HCT116 (cell line): ENCODE results near the gene PRLH. TPM values are rescaled to one million over a fixed set of nuclear protein-coding genes. Genes with fewer than 3 reads are reported as not detected.

Source experiments
- ATAC-seq: fragments of 200-7000 bp; cut with Tn5 transposase; 2 replicates; pipeline ENCODE4 v1.9.1; 2020; ENCODE audit warnings: mild to moderate bottlenecking, moderate library complexity
- BruUV-seq: library from RNA; stranded (reverse); fragments of 400-500 nt; replicated peaks from 2 replicates; lab custom pipeline; 2021; lab: Mats Ljungman, UMichigan
- CTCF ChIA-PET: fragments of 300-600 bp; sonication (Branson Sonifier 250); formaldehyde crosslinking; loops from one replicate; lab custom pipeline; 2021; ENCODE audit warnings: antibody characterized with exemption; lab: Charles Lee
- POLR2A ChIA-PET: fragments of 300-600, 350-600 bp; sonication (Branson Sonifier 250); formaldehyde crosslinking; loops from one replicate; lab custom pipeline; 2021; ENCODE audit warnings: antibody characterized with exemption; lab: Charles Lee
- RAD21 ChIA-PET, 2 experiments: fragments of 300-600 bp; sonication (Branson Sonifier 250); formaldehyde crosslinking; loops; one replicate each; lab custom pipeline; 2023; ENCODE audit warnings: low total read pairs in 2 of 2; ENCODE audit not compliant: uncharacterized antibody in 2 of 2, unreplicated experiment in 2 of 2, low non-redundant PET in 1 of 2; lab: Charles Lee
- DNase-seq: peaks from one replicate; pipeline ENCODE4 v3.0.0-alpha.2; 2010; ENCODE audit warnings: low read depth, low spot score
- H2AFZ ChIP-seq: fragments of 200-600 bp; shearing (Covaris generic), sonication (generic); 2 replicates; pipeline ENCODE4 v1.6.1; 2017; ENCODE audit warnings: low read depth, mixed run types, mixed read lengths, antibody characterized with exemption, low read length; ENCODE audit not compliant: poor library complexity, severe bottlenecking
- H3K27ac ChIP-seq: 2 replicates; pipeline ENCODE4 v1.5.1; 2012; ENCODE audit warnings: low read depth, low read length
- H3K27me3 ChIP-seq: fragments of 200-600 bp; sonication (generic); 2 replicates; pipeline ENCODE4 v1.6.1; 2016; ENCODE audit warnings: mixed run types, low read length, mixed read lengths; ENCODE audit not compliant: insufficient read depth
- H3K36me3 ChIP-seq, 2 experiments: fragments of 200-500 bp in 1 of 2; fragments of 200-600 bp in 1 of 2; sonication (Bioruptor generic) in 1 of 2; sonication (generic) in 1 of 2; 2 replicates each; pipeline versions ENCODE4 v1.5.1 to v1.6.1; 2014 to 2016; ENCODE audit warnings: low read length in 2 of 2, inconsistent platforms in 1 of 2, mixed read lengths in 1 of 2, mixed run types in 1 of 2; ENCODE audit not compliant: insufficient read depth in 2 of 2, control insufficient read depth in 1 of 2
- H3K4me1 ChIP-seq, 2 experiments: fragments of 200-600 bp in 1 of 2; sonication (generic) in 1 of 2; 2 replicates each; pipeline versions ENCODE4 v1.5.1 to v1.6.1; 2012 to 2017; ENCODE audit warnings: low read length in 2 of 2, inconsistent platforms in 1 of 2, mild to moderate bottlenecking in 1 of 2, mixed read lengths in 1 of 2, mixed run types in 1 of 2, moderate library complexity in 1 of 2; ENCODE audit not compliant: insufficient read depth in 2 of 2, control insufficient read depth in 1 of 2
- H3K4me2 ChIP-seq: fragments of 200-600 bp; sonication (generic); 2 replicates; pipeline ENCODE4 v1.6.1; 2017; ENCODE audit warnings: mixed run types, low read length, mixed read lengths
- H3K4me3 ChIP-seq, 2 experiments: fragments of 200-600 bp in 1 of 2; sonication (generic) in 1 of 2; replicated peaks in 1 of 2; 2 replicates each; pipeline ENCODE4 v1.5.1; 2011 to 2016; ENCODE audit warnings: low read length in 2 of 2, control low read depth in 1 of 2, low read depth in 1 of 2, mild to moderate bottlenecking in 1 of 2, mixed read lengths in 1 of 2, mixed run types in 1 of 2
- H3K79me2 ChIP-seq: fragments of 200-600 bp; sonication (generic); 2 replicates; pipeline ENCODE4 v1.6.1; 2017; ENCODE audit warnings: mild to moderate bottlenecking, mixed run types, low read length, moderate library complexity, mixed read lengths; ENCODE audit not compliant: insufficient read depth
- H3K9ac ChIP-seq: fragments of 200-600 bp; sonication (generic); 2 replicates; pipeline ENCODE4 v1.6.1; 2016; ENCODE audit warnings: low read length, mixed read lengths
- H3K9me2 ChIP-seq: fragments of 200-600 bp; sonication (generic), shearing (Covaris generic); 2 replicates; pipeline ENCODE4 v1.6.1; 2017; ENCODE audit warnings: mixed run types, mild to moderate bottlenecking, moderate library complexity; ENCODE audit not compliant: insufficient read depth
- H3K9me3 ChIP-seq, 2 experiments: fragments of 200-500 bp in 1 of 2; fragments of 200-600 bp in 1 of 2; sonication (Bioruptor generic) in 1 of 2; sonication (generic) in 1 of 2; 2 replicates each; pipeline ENCODE4 v1.6.1; 2014 to 2017; ENCODE audit warnings: low read length in 2 of 2, mixed read lengths in 2 of 2, inconsistent platforms in 1 of 2, low read depth in 1 of 2, mild to moderate bottlenecking in 1 of 2, mixed run types in 1 of 2, moderate library complexity in 1 of 2; ENCODE audit not compliant: control insufficient read depth in 1 of 2, insufficient read depth in 1 of 2
- H4K20me1 ChIP-seq: fragments of 200-600 bp; sonication (generic), shearing (Covaris generic); 2 replicates; pipeline ENCODE4 v1.6.1; 2017; ENCODE audit warnings: mixed run types, mild to moderate bottlenecking, moderate library complexity; ENCODE audit not compliant: insufficient read depth
- CBX3 ChIP-seq: IDR thresholded peaks from 2 replicates; pipeline ENCODE4 v1.6.1; 2012; ENCODE audit warnings: low read depth
- EGR1 ChIP-seq: IDR thresholded peaks from 2 replicates; pipeline ENCODE4 v1.6.1; 2012; ENCODE audit warnings: low read depth
- EZH2 ChIP-seq: fragments of 200-600 bp; sonication (generic); IDR thresholded peaks from 2 replicates; pipeline ENCODE4 v1.6.1; 2017; ENCODE audit warnings: antibody characterized with exemption, mixed run types
- FOSL1 ChIP-seq: IDR thresholded peaks from 2 replicates; pipeline ENCODE4 v1.6.1; 2012; ENCODE audit warnings: low read depth
- JUND ChIP-seq: IDR thresholded peaks from 2 replicates; pipeline ENCODE4 v1.6.1; 2012
- POLR2AphosphoS5 ChIP-seq: IDR thresholded peaks from 2 replicates; pipeline ENCODE4 v1.6.1; 2011; ENCODE audit warnings: mild to moderate bottlenecking, low read depth, low read length, moderate library complexity
- SIN3A ChIP-seq: IDR thresholded peaks from 2 replicates; pipeline ENCODE4 v1.6.1; 2012; ENCODE audit warnings: low read depth
- ZFX ChIP-seq: fragments of 450-650 bp; IDR thresholded peaks from 2 replicates; pipeline ENCODE4 v1.6.1; 2017
- intact Hi-C: fragments of 100-400 bp; cut with micrococcal nuclease; formaldehyde crosslinking; loops from 2 replicates; pipeline ENCODE4 v1.10.0; 2022
- total RNA-seq: library from RNA; stranded (reverse); gene quantifications from one replicate; pipeline ENCODE4 v1.2.1, GENCODE V29; 2021; ENCODE audit not compliant: unreplicated experiment
- TF ChIP-seq, protein P1 (sequence below): IDR thresholded peaks from 2 replicates; pipeline ENCODE4 v1.6.1; 2012
- TF ChIP-seq, protein P2 (sequence below), 3 experiments: fragments of 200-600 bp in 1 of 3; sonication (generic) in 1 of 3; IDR thresholded peaks in 2 of 3; conservative IDR thresholded peaks in 1 of 3; 2 replicates each; pipeline ENCODE4 v1.5.1; 2012 to 2017; ENCODE audit warnings: low read depth in 2 of 3, low read length in 2 of 3, antibody characterized with exemption in 1 of 3, borderline replicate concordance in 1 of 3, control low read depth in 1 of 3, mild to moderate bottlenecking in 1 of 3, mixed read lengths in 1 of 3, mixed run types in 1 of 3, moderate library complexity in 1 of 3; ENCODE audit not compliant: insufficient read depth in 1 of 3
- TF ChIP-seq, protein P3 (sequence below): IDR thresholded peaks from 2 replicates; pipeline ENCODE4 v1.6.1; 2012
- TF ChIP-seq, protein P4 (sequence below): IDR thresholded peaks from 2 replicates; pipeline ENCODE4 v1.6.1; 2012; ENCODE audit warnings: low read depth

Gene PRLH
- total RNA-seq, 1 experiment from 2014 or later = not detected

DNA sequence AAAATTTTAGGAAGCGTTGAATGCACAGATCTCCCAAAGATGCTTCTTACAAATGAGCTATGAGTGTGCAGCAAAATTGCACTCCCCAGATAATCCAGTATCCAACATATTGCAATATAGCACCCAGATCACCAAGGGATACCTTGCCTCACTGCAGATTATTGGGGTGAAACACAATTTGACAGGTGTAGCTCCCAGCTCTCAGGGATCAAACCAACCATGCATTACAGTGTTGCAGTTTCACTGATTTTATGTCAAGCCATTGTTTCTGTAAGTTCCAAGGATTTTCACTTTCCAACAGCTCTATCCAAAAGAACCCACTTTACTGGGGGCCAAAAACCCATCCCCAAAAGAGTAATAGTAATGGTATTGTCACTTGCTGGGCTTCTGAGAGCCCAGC is 10.8 kb upstream of the PRLH start:
- H3K4me1 ChIP-seq = no peaks in the 10 kb centered on the region
- TF ChIP-seq SIN3A (no peak), JUND (no peak), POLR2AphosphoS5 (no peak), FOSL1 (no peak), EZH2 (no peak), EGR1 (no peak), ZFX (no peak), CBX3 (no peak)
- TF ChIP-seq, protein P1, sequence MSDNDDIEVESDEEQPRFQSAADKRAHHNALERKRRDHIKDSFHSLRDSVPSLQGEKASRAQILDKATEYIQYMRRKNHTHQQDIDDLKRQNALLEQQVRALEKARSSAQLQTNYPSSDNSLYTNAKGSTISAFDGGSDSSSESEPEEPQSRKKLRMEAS = no peak
- TF ChIP-seq, protein P2, sequence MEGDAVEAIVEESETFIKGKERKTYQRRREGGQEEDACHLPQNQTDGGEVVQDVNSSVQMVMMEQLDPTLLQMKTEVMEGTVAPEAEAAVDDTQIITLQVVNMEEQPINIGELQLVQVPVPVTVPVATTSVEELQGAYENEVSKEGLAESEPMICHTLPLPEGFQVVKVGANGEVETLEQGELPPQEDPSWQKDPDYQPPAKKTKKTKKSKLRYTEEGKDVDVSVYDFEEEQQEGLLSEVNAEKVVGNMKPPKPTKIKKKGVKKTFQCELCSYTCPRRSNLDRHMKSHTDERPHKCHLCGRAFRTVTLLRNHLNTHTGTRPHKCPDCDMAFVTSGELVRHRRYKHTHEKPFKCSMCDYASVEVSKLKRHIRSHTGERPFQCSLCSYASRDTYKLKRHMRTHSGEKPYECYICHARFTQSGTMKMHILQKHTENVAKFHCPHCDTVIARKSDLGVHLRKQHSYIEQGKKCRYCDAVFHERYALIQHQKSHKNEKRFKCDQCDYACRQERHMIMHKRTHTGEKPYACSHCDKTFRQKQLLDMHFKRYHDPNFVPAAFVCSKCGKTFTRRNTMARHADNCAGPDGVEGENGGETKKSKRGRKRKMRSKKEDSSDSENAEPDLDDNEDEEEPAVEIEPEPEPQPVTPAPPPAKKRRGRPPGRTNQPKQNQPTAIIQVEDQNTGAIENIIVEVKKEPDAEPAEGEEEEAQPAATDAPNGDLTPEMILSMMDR (IDR thresholded peaks at IDR 0.05 in 2 of 3, conservative IDR thresholded peaks at IDR 0.05 in 1 of 3; ENCODE audit: borderline replicate concordance in 1 of 3, insufficient read depth in 1 of 3, low read depth in 2 of 3, low read length in 2 of 3) = no peak
- TF ChIP-seq, protein P3, sequence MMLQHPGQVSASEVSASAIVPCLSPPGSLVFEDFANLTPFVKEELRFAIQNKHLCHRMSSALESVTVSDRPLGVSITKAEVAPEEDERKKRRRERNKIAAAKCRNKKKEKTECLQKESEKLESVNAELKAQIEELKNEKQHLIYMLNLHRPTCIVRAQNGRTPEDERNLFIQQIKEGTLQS = no peak
- TF ChIP-seq, protein P4, sequence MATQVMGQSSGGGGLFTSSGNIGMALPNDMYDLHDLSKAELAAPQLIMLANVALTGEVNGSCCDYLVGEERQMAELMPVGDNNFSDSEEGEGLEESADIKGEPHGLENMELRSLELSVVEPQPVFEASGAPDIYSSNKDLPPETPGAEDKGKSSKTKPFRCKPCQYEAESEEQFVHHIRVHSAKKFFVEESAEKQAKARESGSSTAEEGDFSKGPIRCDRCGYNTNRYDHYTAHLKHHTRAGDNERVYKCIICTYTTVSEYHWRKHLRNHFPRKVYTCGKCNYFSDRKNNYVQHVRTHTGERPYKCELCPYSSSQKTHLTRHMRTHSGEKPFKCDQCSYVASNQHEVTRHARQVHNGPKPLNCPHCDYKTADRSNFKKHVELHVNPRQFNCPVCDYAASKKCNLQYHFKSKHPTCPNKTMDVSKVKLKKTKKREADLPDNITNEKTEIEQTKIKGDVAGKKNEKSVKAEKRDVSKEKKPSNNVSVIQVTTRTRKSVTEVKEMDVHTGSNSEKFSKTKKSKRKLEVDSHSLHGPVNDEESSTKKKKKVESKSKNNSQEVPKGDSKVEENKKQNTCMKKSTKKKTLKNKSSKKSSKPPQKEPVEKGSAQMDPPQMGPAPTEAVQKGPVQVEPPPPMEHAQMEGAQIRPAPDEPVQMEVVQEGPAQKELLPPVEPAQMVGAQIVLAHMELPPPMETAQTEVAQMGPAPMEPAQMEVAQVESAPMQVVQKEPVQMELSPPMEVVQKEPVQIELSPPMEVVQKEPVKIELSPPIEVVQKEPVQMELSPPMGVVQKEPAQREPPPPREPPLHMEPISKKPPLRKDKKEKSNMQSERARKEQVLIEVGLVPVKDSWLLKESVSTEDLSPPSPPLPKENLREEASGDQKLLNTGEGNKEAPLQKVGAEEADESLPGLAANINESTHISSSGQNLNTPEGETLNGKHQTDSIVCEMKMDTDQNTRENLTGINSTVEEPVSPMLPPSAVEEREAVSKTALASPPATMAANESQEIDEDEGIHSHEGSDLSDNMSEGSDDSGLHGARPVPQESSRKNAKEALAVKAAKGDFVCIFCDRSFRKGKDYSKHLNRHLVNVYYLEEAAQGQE = no peak
- TF ChIP-seq, all 23 proteins: peak for 0
- intact Hi-C loops = no loop called here
- no peak overlapping the region for H3K27ac ChIP-seq
- H3K4me2 ChIP-seq = no peak overlapping the region
- ChIA-PET CTCF (interaction anchor here (1.8 kb wide), 1 partner anchor 43 kb away, joined by 4 read pairs; no protein-coding TSS in a partner anchor), RAD21 (no interaction called here), POLR2A (no interaction called here)
- BruUV-seq = no TSS peak
- no peaks in the 10 kb centered on the region for H4K20me1 ChIP-seq
- ATAC-seq = no peak
- peaks cover 9 to 39% of the 10 kb centered on the region in 2 experiments for H3K36me3 ChIP-seq
- H2AFZ ChIP-seq = no peak overlapping the region
- no peak overlapping the region for H3K4me3 ChIP-seq
- H3K27me3 ChIP-seq = no peaks in the 10 kb centered on the region
- H3K9me2 ChIP-seq = no peaks in the 10 kb centered on the region
- no peak overlapping the region for H3K9ac ChIP-seq
- no peaks in the 10 kb centered on the region for H3K79me2 ChIP-seq
- H3K9me3 ChIP-seq = peaks cover 11 to 14% of the 10 kb centered on the region in 2 experiments; a peak in 3 of 4 replicates
- DNase-seq = no peak
